ENCODE data around the gene CHST15. TPM values are rescaled to one million over a fixed set of nuclear protein-coding genes. Genes with fewer than 3 reads are reported as not detected.

CHST15 gene
- total and polyA plus RNA-seq, 2 of the 8 experiments (the other 6 are each of a cell fraction or from before 2014, with no cell fraction given) = 8.8 to 9.1 TPM

DNA sequence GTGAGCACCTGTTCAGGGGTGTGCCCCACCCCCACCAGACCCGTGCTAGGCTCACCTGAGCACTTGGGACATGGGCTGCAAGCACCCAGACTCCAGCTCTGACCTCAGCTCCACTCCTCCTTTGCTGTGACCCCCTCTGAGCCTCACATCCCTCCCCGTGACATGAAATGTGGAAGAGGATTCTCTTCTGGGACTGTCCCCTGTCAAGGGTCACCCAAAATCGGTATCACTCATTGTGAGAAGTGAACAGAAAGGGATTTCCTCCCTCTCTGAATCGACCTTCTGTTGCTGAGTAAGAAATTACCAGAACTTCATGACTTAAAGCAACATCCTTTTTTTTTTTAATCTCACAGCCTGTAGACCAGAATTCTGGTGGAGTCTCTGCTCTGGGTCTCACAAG, 6.2 kb upstream of the CHST15 start:
- DNase-seq (ENCODE audit: low read depth in 1 of 2, low spot score in 2 of 2) (no peak), FAIRE-seq (no peak)
- Histone ChIP-seq H2BK120ac (replicated peaks; ENCODE audit: low read depth, low read length) (no peak overlapping the region), H3K79me2 (ENCODE audit: control insufficient read depth in 1 of 2, insufficient read depth in 2 of 2, low read length in 2 of 2) (no peaks in the 10 kb centered on the region), H3K4me1 (replicated peaks in 1 of 4; ENCODE audit: control insufficient read depth in 3 of 4, insufficient read depth in 4 of 4, low read length in 3 of 4) (peaks cover 0 to 3% (median 2%) of the 10 kb centered on the region in 4 experiments; a peak in 3 of 7 replicates), H2BK12ac (ENCODE audit: low read depth, low read length) (no peak overlapping the region), H4K5ac (ENCODE audit: insufficient read length, low read depth, low read length) (no peak overlapping the region), H3K27me3 (replicated peaks in 1 of 4; ENCODE audit: control insufficient read depth in 3 of 4, extremely low read depth in 1 of 4, insufficient read depth in 3 of 4, low read length in 3 of 4) (peaks cover 0 to 4% (median under 1%) of the 10 kb centered on the region in 4 experiments; a peak in 4 of 7 replicates), H3K14ac (ENCODE audit: insufficient read length) (no peak overlapping the region), H3K36me3 (ENCODE audit: control insufficient read depth in 2 of 4, insufficient read depth in 4 of 4, low read length in 3 of 4) (no peaks in the 10 kb centered on the region), H3K56ac (replicated peaks; ENCODE audit: insufficient read length, low read depth, low read length) (no peak overlapping the region), H2AFZ (ENCODE audit: low read length) (no peak overlapping the region), H3K23me2 (ENCODE audit: low read depth, low read length) (no peaks in the 10 kb centered on the region), H2BK15ac (ENCODE audit: low read length) (no peak overlapping the region), H4K8ac (ENCODE audit: extremely low read depth, insufficient read depth, low read length) (no peak overlapping the region), H3K27ac (ENCODE audit: low read depth, low read length) (no peak overlapping the region), H3K18ac (ENCODE audit: extremely low read depth, low read length) (no peak overlapping the region), H3K9ac (replicated peaks in 1 of 4; ENCODE audit: extremely low read depth in 1 of 4, low read depth in 3 of 4, low read length in 3 of 4) (no peak overlapping the region), H2BK5ac (ENCODE audit: low read depth, low read length) (no peak overlapping the region), H3K23ac (ENCODE audit: insufficient read length) (no peak overlapping the region), H3K4me3 (ENCODE audit: extremely low read depth in 1 of 4, insufficient read depth in 2 of 4, low read depth in 3 of 4, low read length in 4 of 4) (no peak overlapping the region), H4K91ac (replicated peaks; ENCODE audit: insufficient read length, low read length) (no peak overlapping the region), H3K4me2 (ENCODE audit: insufficient read depth in 1 of 2, low read depth in 2 of 2, low read length in 2 of 2) (no peak overlapping the region), H3K79me1 (ENCODE audit: low read depth, low read length) (no peaks in the 10 kb centered on the region), H2AK5ac (ENCODE audit: low read depth, low read length) (no peak overlapping the region), H3K9me3 (ENCODE audit: insufficient read depth in 2 of 2, low read depth in 1 of 2, low read length in 1 of 2) (no peaks in the 10 kb centered on the region), H3K4ac (replicated peaks; ENCODE audit: insufficient read length, low read depth, low read length) (no peak overlapping the region), H2BK20ac (ENCODE audit: low read length) (no peak overlapping the region), H4K20me1 (replicated peaks in 1 of 2; ENCODE audit: control insufficient read depth in 1 of 2, insufficient read depth in 2 of 2, low read length in 2 of 2) (no peaks in the 10 kb centered on the region)
- TF ChIP-seq BACH1 (IDR thresholded peaks at IDR 0.05; ENCODE audit: low read length) = no peak
- WGBS, 2 experiments (ENCODE audit: extremely low coverage in 1 of 2, insufficient coverage in 1 of 2, insufficient read length in 1 of 2, insufficient replicate concordance in 2 of 2, low coverage in 1 of 2, low lambda C conversion rate in 2 of 2, missing lambda C conversion rate in 1 of 2) = 82% methylated on average over 4 of the region's 4 CpGs; no CpG with 5 or more reads in 1 of the 2 experiments
- ChIA-PET CTCF (ENCODE audit: partially characterized antibody) (interaction anchor here (0.6 to 1.9 kb wide), 3 partner anchors 9 to 330 kb away, joined by 3 to 6 read pairs (median 4); no protein-coding TSS in a partner anchor), POLR2A (ENCODE audit: partially characterized antibody) (no interaction called here)
